Measurements from ENCODE around the gene CLCN7.

The CLCN7 gene

GRCh38 chr16:1443403-1443973, 31.3 kb downstream of the CLCN7 start:
- no peak for DNase-seq

DNA sequence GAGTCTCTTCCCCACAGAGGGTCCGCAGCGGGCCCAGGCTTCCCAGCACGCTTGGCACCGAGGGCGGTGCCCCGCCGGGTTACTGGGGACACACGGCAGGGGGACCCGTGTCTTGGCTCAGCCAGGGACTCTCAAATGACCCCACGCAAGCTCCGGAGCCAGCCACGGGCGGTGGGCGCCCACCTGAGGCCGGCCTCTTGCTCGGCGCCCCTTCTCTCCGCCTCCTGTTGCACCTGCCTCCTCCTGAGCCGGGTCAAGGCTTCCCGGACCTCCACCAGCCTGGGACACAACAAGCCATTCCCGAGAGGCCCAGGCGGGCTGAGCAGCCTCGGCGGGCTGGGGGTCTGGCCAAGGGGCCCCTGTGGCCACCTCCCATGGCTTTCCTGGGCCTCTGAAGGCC, 32.1 kb downstream of the CLCN7 start:
- DNase-seq = no peak

- no peak for DNase-seq
Observed at GRCh38 chr16:1441391-1441829, 33.4 kb downstream of the CLCN7 start.

DNA sequence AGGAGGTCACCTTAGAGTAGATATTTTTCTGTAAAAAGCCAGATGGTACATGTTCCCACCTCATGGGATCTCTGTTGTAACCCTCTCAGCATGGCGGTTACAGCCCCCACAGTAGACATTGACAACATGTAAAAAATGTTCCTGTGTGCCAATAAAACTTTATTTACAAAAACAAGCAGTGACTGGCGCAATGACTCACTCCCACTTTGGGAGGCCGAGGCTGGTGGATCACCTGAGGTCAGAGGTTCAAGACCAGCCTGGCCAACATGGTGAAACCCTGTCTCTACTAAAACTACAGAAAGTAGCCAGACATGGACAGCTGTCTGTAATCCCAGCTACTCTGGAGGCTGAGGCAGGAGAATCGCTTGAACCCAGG, 35.1 kb downstream of the CLCN7 start:
- peak; percentile 85 for DNase-seq

DNA sequence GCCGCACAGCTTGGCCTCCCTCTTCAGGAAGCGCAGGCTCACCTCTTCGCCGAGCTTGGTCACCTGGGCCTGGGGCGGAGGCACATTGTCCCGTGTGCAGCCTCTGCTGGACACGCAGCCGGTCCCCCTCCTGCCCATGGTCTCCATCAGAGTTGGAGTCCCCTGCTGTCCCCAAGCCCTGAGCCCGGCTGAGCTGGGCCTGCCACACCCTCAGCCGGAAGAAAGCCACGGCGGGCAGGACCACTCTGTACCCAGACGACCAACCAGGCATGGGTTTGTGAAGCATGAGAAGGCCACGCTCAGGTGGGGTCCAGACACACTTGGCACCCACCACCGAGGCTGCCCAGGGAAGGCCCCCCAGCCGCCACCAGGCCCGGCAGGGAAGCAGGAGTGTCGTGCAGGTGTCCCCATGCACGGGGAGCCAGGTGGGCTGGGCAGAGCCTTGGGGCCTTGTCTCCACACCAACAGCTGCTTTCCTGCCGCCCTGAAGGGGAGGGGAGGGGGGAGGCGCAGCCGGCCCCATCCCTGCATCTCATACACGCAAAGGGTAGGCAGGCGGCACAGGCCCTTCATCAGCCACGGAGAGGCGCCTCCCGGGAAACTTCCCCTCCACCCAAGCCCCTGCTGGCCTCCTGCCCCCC, 35.6 kb downstream of the CLCN7 start:
- DNase-seq = peak; percentile 89

DNA sequence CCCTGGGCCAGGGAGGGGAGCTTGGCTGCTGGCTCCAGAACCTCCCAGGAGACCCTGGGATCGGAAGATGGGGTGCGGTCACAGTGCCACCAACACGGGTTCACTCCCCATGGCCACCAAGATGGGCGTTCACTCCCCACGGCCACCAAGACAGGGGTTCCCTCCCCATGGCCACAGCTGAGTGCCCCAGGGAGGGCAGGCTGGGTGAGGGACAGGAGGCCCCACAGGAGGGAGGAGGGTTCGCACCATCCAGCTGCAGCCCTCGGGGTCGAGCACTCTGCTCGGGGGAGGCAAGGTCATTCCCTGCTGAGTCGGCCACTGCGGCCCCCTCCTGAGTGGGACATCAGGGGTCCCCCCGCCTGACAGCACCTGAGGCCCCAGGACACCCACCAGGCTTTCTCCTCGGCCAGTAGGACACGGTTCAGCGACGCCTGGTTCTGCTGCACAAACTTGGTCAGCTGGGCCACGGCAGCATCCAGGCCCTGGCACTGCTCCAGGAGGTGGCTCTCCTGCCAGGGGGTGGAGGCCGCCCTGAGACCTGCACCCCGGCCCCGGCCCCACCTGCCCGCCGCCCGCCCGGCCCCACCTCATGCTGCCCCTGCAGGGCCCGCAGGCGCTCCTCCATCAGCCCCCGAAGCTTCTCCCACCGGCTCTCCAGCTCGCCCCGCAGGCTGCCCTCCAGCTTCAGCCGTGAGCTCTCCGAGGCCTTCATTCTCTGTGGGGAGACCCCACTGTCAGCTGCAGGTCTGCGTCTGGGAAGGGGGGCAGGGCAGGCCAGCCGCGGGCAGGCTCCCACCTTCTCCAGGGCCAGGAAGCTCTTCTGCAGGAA, 36.4 kb downstream of the CLCN7 start:
- peak; percentile 84 for DNase-seq

DNA sequence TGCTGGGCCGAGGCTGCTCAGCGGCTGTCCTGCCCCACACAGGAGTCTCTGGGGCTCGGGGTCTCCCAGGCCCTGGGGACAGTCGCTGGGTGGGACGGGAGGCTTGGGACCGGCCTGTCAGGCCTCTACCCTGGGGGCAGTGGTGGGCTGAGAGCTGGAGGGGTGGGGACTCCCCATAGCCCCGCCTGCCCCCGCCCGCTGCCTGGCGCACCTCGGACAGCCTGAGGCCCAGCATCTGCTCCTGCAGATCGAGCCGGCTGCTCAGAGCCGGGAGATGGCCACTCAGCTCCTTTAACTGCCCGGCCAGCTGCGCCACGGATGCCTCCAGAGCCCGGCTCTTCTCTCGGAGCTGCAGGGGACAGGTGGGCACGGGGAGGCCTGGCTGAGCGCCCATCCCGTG, 37.2 kb downstream of the CLCN7 start:
- DNase-seq = peak; percentile 89

DNA sequence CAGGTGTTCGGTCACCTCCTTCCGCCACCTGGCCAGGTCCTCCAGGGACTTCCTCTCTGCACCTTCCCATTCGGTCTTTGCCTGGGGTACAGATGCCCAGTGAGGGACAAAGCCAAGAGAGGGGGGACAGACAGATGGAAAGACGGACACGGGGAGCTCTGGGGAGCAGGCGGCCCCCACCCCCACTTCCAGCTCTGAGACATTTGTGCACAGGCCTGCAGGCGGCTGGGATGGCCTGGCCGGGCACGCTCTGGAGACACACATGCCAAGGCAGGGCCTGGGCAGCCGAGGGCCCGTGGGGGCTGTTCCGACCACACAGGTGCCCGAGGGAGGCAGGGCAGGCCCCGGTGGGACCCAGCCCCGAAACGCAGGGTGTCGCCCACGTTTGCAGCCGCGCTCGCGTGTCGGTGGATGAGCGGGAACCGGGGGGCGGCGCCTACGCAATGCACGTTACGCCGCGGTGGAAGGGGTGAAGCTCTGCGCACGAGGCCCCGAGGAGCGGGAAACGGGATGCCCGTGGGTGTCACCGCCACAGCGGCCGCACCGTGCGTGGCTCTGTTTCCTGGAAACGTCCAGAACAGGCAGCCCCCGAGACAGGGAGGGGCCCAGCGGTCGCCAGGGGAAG, 38.0 kb downstream of the CLCN7 start:
- peak; percentile 88 for DNase-seq

DNA sequence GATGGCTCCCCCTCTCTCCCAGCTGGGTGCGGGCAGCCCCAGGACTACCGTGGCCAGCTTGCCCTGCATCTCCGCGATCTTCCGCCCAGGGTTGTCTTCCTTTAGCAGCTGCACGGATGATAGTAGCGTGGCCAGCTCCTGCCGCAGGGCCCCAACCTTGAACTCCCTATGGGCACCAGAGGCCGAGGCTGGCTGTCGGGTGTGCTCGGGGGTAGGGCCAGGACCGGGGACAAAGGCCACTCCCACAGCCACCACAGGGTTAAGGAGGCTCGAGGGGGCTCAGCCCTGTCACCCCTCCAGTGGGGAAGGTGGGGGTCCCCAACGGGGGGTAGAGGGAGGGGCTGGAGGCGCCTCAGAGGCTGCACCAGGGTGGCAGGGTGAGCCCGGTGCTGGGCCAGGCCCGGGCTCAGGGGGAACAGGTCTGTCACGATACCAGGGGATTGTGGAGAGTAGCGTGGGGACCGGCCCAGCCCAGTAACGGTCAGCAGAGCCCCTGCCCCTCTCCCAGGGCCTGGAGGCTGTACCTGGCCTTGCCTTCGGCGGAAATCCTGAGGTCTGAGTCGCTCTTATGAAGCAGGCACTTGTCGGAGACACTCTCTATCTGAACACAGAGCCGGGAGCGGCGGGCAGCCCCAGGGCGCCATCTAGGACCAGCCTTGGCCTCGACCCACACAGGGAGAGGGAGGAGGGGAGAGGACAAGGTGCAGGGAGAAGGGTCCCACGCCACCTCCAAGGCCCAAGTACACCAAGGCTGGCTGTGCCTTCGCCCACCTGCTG, 38.7 kb downstream of the CLCN7 start:
- DNase-seq = peak; percentile 89

DNA sequence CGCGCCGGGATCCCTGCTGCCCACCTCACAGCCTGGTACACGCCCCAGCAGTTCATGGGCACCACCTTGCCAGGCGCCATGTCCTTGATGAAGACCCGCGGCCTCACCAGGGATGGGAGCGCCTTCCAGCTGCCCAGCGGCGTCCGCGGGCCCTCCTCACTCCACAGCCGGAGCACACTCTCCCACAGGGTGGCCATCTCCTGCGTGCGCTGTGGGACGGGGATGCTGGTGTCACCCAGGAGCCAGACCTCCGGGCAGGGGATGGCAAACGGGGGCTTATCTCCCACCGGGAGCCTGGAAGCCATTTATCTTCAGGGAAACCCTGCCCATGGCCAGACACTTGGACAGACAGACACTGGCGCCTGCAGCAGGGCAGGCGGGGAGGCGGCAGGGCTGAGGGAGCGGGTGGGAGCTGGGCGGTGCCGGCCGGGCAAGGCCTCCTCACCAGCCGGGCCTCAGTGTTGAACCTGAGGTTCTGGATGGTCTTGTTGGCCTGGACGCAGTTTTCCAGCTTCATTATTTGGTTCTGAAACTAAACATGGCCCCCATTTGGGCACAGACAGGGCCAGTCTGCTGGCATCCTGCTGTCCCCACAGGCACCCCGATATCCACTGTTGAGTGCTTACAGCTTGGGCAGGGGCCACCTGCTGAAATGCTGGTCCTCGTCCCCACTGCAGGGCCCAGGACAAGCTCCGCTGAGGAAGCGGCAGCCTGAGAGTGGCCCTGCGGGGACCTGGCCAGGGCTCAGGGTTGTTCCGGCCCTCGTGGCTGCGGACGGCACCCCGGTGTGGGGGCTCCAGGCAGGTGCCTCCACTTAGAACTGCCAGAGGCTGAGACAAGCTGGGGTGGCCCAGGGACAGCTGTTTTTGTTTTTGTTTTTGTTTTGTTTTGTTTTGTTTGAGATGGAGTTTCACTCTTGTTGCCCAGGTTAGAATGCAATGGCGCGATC, 39.9 kb downstream of the CLCN7 start:
- DNase-seq = peak; percentile 38

DNA sequence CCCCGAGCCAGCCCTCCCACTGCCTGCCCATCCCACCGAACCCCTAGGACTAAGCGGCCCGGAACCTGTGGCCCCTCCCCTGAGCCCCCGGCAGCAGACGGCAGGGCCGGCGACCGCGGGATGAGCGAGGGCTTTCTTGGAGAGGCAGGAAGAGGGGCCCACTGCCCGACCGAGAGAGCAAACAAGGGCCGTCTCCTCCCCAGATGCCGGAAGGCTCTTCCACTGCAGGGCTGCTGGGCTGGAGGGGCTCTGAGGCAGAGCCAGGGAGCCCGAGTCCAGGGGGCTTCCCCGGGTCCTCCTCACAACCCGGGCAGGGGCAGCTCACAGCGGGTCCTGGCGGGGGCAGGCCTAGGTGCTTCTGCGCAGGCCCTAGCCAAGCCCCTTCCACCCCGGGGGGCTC, 41.1 kb downstream of the CLCN7 start:
- peak; percentile 44 for DNase-seq

- peak; percentile 34 for DNase-seq
Observed at GRCh38 chr16:1433263-1433560, 41.6 kb downstream of the CLCN7 start.

GRCh38 chr16:1432388-1433262, 42.2 kb downstream of the CLCN7 start:
- peak; percentile 44 for DNase-seq

GRCh38 chr16:1431497-1432270, 43.1 kb downstream of the CLCN7 start:
- DNase-seq = peak; percentile 39

DNA sequence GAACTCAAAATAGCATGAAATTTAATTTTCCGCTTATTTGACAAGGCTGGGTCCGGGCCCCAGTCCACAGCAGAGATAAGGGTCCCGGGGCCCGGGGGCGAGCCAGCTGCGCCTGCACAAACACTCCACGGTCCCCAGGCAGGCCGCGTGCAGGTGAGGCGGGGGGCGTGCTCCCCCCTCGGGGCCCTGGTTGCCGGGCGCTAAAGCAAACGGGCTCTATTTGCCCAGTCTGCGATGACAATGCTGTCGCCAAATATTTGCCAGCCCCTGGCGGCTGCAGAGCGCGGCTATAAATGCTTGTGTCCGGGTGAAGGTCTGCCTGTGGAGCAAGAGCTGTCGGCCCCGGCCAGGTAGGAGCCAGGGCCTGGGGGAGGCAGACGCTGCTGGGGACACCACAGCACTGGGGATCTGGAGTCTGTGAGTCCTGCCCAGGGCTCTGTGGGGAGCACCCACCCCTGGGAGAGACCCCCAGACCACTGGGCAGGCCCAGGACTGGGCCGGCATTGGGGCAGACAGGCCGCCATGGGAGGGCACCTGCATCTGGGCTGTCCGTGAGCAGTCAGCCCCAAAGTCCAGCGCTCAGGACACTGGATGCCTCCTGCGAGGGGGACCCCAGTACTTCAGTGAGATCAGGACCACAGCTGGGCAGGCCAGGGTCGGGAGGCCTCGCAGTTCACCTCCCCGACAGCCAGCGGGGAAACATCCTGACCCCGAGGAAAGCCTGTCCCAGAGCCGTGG, 43.9 kb downstream of the CLCN7 start, which contains the start of gene PERCC1:
TSS of gene PERCC1 (plus strand) at position 320 of the 738 bp plus-strand sequence. CDS start 1,516 bp downstream, outside the sequence.
- peak; percentile 95 for DNase-seq

GRCh38 chr16:1430214-1430758, 44.5 kb downstream of the CLCN7 start:
- peak; percentile 36 for DNase-seq

DNA sequence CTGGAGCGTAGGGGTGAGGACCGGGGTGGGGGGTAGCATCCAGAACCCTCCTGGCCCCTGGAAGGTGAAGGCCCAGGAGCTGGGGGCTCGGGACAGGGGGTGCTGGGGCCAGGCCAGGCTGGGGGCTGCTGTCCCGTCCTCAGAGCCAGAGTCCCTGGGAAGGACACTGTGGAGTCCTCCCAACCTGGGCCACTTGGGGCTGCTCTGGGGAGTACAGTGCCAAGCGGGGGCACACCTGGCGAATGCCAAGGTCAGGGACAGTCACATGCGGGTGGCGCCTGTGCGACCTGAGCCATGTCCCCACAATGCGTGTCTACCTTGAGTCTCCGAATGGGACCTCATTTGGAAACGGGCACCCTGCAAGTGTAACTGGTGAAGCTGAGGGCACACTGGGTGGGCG, 45.2 kb downstream of the CLCN7 start:
- DNase-seq = peak; percentile 40

- peak; percentile 52 for DNase-seq
Observed at GRCh38 chr16:1429012-1429411, 45.8 kb downstream of the CLCN7 start.

DNA sequence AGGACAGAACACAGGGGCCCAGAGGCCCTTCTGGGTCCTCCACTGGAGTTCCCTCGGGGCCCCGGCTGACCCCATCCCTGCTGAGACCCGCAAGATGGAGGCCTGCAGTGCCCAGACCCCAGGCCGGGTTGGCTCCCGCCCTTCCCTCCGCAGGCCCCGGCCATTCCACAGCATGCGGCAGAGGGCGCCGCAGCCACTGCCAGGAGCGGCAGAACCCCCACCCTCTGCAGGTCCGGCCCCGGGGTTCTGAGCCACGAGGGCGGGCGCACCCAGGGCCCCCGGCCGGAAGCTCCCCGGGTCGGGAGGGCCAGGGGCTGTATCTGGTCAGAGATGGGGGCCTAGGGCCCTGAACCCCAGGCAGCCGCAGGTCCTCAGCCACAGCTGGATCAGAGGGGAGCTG, 46.3 kb downstream of the CLCN7 start:
- DNase-seq = peak; percentile 81
